ENCODE measurements around the gene SNX1.

Gene SNX1

GRCh38 chr15:64146885-64147681 is 51.3 kb downstream of the SNX1 start:
- no peak for DNase-seq

GRCh38 chr15:64148168-64148567 is 52.4 kb downstream of the SNX1 start:
- no peak for DNase-seq

DNA sequence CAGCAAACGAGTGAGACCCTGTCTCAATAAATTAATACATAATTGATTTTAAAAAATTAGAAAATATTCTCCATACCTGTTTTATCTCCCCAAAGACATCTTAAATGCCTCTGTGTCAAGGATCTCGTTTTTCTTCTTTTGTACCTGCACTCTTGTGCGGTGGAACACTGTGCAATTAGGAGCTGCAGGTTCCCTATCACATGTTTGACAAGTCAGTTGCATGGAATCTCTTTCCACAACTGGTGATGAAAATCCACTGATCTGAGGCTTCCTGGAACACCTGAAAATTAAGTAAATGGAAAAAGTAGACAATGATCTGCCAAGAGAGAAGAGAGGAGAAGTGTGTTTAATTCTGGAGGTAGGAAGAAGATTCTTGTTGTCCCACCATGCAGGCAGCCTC is 52.8 kb downstream of the SNX1 start:
- no peak for DNase-seq

GRCh38 chr15:64149424-64149823 is 53.6 kb downstream of the SNX1 start:
- DNase-seq, result no peak

DNA sequence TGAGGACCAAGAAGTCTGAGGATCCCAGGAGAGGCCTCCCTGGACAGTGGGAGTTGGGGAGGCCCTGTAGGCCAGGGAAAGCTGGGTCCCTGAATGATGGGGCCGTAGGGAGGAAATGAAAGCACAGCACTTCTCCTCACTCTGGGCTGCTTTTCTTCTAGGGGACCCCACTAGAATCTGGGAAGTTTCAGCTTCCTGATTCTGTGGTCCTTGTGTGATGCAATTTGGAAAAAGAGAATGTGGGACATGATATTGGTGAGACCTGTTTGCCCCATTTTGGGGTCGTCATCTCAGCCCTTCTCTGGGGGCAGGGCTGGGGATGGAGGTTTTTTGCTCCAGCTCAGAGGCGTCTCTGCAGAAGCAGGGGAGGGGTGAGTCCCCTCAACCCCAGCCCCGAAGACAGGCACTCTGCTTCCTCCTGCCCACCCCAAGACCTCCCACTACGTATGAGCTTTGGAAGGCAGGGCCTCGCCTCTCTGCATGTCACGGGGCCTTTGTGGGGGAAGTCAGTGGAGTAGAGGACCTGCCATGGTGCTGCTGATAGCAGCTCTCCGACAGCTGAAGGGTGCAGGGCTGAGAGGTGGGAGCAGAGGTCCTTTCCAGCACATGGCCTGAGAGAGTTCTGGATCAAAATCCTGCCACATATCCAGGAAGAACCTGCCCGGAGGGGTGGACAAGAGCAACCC is 54.3 kb downstream of the SNX1 start:
- no peak for DNase-seq

DNA sequence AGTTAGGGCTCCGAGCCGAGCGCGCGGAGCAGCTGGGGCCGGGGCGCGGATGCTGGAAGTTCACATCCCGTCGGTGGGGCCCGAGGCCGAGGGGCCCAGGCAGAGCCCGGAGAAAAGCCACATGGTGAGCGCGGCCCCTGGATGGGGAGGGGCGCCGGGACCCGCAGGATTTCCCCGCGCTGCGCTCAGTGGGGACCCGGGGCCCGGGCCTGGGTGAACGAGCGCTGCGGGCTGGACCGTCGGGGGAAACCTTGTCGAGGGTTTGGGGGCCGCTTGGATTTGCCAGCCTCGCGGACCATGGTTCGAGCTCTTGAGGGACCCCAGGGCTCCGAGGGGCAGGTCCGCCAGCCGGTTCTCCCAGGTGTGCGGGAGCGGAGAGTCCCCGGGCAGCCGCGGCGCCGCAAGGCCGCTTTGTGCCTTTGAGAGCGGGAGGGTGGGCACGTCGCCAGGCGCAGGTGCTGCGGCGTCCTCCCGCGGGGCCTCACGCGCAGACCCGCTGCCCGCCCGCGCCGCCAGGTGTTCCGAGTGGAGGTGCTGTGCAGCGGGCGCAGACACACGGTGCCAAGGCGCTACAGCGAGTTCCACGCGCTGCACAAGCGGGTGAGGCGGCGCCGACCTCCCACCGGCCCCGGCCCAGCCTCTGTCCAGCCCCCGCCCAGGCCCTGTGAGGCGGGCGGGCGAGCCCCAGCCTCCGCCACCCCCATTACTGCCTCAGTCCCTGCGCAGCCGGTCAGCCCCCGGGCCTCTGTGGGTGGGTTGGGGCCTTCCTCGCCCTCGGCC is 56.1 kb downstream of the SNX1 start, which contains the start of gene SNX22:
TSS of gene SNX22 (plus strand) at position 5 of the 780 bp plus-strand sequence. CDS start at position 50, 45 bp downstream.
- DNase-seq, result peak; percentile 6

DNA sequence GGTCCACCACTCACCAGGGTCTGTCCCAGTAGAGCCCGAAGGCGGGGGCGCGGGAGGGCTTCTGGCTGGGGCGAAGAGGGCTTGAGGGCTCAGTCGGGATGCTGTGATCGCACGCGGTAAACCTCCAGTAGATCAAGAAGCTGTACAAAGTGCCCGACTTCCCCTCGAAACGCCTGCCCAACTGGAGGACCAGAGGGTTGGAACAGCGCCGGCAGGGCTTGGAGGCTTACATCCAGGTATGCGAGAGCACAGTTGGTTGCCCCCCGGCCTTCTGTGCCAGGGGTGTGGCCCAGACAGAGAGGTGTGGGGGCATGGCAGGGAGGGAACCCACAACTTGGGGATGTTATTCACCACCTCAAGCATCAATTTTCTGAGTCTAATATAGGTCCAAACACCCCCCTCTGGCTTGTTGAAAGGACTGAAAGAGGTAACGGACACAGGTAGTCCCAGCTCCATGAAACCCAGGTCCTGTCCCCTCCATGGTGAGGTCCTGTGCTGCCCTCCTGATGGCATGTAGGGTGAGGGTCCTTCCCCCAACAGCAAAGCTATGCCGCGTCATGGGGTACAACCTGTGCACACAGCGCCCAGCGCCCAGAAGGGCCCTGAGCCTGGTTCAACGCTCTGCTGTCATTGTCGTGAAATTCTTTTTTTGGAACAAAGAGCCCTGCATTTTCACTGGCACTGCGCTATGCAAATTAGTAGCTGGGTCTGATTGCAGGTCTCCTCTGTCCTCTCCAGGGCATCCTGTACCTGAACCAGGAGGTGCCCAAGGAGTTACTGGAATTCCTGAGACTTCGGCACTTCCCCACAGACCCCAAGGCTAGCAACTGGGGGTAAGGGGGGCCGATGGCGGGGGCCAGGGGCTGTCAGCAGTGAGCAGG is 57.0 kb downstream of the SNX1 start:
- DNase-seq, result no peak

GRCh38 chr15:64153480-64154367 is 57.9 kb downstream of the SNX1 start:
- peak; percentile 86 for DNase-seq

DNA sequence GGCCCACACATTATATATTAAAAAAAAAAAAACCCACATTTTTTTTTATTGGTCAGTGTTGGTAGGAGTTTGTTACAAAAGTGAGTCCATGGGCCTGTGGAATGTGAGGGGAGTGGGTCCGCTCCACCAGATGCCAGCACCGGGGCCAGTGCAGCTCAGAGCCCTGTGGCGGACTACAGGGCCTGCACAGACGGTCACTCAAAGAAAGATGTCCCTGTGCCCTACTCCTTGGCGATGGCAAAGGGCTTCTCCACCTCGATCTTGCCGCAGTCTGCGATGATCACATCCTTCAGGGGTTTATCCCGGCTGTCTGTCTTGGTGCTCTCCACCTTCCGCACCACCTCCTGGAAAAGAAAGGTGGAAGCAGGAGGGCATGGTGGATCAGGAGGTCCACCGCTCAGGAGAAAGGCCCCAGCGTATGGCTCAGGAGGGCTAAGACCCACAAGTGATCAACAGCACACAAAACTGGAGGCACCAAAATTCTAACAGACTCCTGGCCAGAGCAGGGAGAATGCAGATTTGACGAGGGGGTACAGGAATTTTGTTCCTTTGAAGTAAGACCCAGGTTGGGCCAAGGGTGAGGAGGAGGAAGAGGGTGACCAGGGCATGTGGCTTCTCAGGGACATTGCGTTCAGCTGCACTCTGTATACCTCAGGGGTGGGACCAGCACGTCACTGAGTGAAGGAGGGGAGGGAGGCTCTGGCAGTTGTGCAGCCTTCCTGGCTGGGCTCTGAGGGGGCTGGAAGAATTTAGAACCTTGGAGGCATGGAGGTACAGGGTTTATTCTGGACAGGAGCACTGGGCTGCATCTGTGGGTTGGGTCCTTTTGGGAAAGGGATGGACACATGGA is 60.2 kb downstream of the SNX1 start:
- DNase-seq, result no peak

DNA sequence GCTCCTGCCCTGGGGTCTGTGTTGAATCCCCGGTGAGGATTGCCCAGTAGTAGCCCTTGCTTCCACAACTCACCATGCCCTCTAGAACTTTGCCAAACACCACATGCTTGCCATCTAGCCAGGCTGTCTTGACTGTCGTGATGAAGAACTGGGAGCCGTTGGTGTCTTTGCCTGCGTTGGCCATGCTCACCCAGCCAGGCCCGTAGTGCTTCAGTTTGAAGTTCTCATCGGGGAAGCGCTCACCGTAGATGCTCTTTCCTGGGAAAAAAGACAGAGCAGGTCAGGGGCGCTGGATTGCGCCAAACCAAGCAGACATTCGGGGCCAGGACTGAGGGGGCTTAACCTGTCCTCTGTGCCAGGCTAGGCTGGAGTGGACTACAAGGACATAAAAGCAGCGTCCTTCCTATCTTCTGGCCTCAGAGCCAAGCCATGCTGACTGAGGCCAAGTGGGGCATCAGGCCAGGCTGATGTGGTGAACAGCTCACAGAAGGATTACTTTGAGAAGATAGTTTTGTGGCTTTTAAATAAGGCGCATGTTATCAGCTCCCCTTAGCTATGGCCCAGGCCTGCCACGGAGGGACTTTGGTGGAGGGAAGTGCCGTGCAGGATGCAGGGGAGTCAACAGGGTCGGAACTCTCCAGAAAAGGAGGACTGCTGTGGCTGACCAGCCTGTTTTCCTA is 61.0 kb downstream of the SNX1 start:
- DNase-seq, result no peak

DNA sequence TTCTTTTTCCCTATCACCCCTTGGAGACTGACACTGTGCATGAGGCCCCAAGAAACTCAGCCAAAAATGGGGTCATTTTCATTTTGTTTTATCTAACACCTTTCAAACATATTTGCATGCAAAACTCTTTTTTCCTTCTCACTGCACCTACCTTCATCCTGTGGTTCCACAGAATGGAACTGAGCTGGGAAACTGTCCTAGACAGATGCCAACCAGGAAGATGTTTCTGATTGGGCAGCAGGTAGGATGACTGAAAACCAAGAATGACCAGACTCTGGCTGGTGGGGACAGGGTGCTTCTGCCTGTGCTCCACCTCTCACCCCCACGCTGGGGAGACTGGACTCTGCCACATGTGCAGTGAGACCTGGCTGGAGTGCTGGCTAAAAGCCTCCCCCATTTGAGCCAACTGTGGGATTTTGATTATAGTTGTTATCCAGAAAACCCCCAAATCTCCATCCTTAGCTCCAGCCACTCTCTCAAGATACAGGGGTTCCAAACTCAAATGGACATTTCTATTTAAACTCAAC is 61.9 kb downstream of the SNX1 start:
- no peak for DNase-seq

GRCh38 chr15:64158363-64159134 is 62.8 kb downstream of the SNX1 start:
- no peak for DNase-seq

- DNase-seq, result no peak
Observed at GRCh38 chr15:64161688-64162477, 66.1 kb downstream of the SNX1 start.

- DNase-seq, result no peak
Observed at GRCh38 chr15:64162478-64162868, 66.7 kb downstream of the SNX1 start.

GRCh38 chr15:64162869-64163658 is 67.3 kb downstream of the SNX1 start, which contains the start of gene PPIB:
PPIB (minus strand) TSS chr15:64163022; CDS start chr15:64162986, 36 bp downstream.
- DNase-seq, result peak; percentile 98

GRCh38 chr15:64163659-64164362 is 68.0 kb downstream of the SNX1 start:
- DNase-seq, result no peak
